ACC112 (cell line): ENCODE data around the gene AGAP1.

ENCODE experiments used
- H2AFZ ChIP-seq: fragments of 200-600 bp; sonication (generic); one replicate; pipeline ENCODE4 v1.6.0; 2017; ENCODE audit warnings: antibody characterized with exemption, low read length; ENCODE audit not compliant: unreplicated experiment
- H3K27ac ChIP-seq: fragments of 200-600 bp; sonication (generic); 2 replicates; pipeline ENCODE4 v1.5.1; 2014; ENCODE audit warnings: low read depth, mild to moderate bottlenecking, antibody characterized with exemption, low read length, moderate library complexity
- H3K27me3 ChIP-seq: fragments of 200-600 bp; sonication (generic); 2 replicates; pipeline ENCODE4 v1.6.1; 2014; ENCODE audit warnings: mild to moderate bottlenecking, antibody characterized with exemption, low read length, moderate library complexity, mixed read lengths; ENCODE audit not compliant: insufficient read depth
- H3K36me3 ChIP-seq: fragments of 200-600 bp; sonication (generic); 2 replicates; pipeline ENCODE4 v1.6.1; 2016; ENCODE audit warnings: mild to moderate bottlenecking, antibody characterized with exemption, low read length, moderate library complexity, mixed read lengths; ENCODE audit not compliant: insufficient read depth
- H3K4me1 ChIP-seq: fragments of 200-600 bp; sonication (generic); one replicate; pipeline ENCODE4 v1.6.1; 2016; ENCODE audit warnings: low read length, mixed read lengths; ENCODE audit not compliant: insufficient read depth, unreplicated experiment, control insufficient read depth
- H3K4me3 ChIP-seq: fragments of 200-600 bp; sonication (generic); 2 replicates; pipeline ENCODE4 v1.5.1; 2014; ENCODE audit warnings: mild to moderate bottlenecking, low read depth, low read length
- H3K79me2 ChIP-seq: fragments of 200-600 bp; sonication (generic); one replicate; pipeline ENCODE4 v1.6.0; 2016; ENCODE audit warnings: low read length; ENCODE audit not compliant: control insufficient read depth, unreplicated experiment, insufficient read depth

AGAP1 gene

GRCh38 chr2:235637896-235638295 lies 144.1 kb downstream of the AGAP1 start:
- Histone ChIP-seq H3K36me3 (no peaks in the 10 kb centered on the region), H2AFZ (no peak overlapping the region), H3K4me3 (no peak overlapping the region), H3K27me3 (no peaks in the 10 kb centered on the region), H3K79me2 (peaks cover 25% of the 10 kb centered on the region), H3K27ac (peak overlapping the region; percentile 81; the same call in 1 of the 2 replicates), H3K4me1 (peaks cover 36% of the 10 kb centered on the region)

GRCh38 chr2:235638541-235639427 lies 144.9 kb downstream of the AGAP1 start:
- Histone ChIP-seq H3K79me2 (peaks cover 26% of the 10 kb centered on the region), H3K36me3 (no peaks in the 10 kb centered on the region), H2AFZ (no peak overlapping the region), H3K4me3 (no peak overlapping the region), H3K4me1 (peaks cover 36% of the 10 kb centered on the region), H3K27me3 (no peaks in the 10 kb centered on the region), H3K27ac (peak overlapping the region; percentile 81)

GRCh38 chr2:235639428-235639773 lies 145.6 kb downstream of the AGAP1 start:
- Histone ChIP-seq H3K79me2 (peaks cover 22% of the 10 kb centered on the region), H3K27me3 (no peaks in the 10 kb centered on the region), H3K27ac (peak overlapping the region; percentile 81), H3K4me1 (peaks cover 36% of the 10 kb centered on the region), H3K4me3 (no peak overlapping the region), H3K36me3 (no peaks in the 10 kb centered on the region), H2AFZ (no peak overlapping the region)

GRCh38 chr2:235639885-235640284 lies 146.0 kb downstream of the AGAP1 start:
- Histone ChIP-seq H3K4me3 (no peak overlapping the region), H2AFZ (no peak overlapping the region), H3K36me3 (no peaks in the 10 kb centered on the region), H3K27me3 (no peaks in the 10 kb centered on the region), H3K4me1 (peaks cover 36% of the 10 kb centered on the region), H3K27ac (peak overlapping the region; percentile 55; the same call in 1 of the 2 replicates), H3K79me2 (peaks cover 25% of the 10 kb centered on the region)

- H3K79me2 ChIP-seq, result peaks cover 27% of the 10 kb centered on the region
- H3K4me3 ChIP-seq, result no peak overlapping the region
- no peaks in the 10 kb centered on the region for H3K27me3 ChIP-seq
- H2AFZ ChIP-seq, result no peak overlapping the region
- H3K4me1 ChIP-seq, result peaks cover 36% of the 10 kb centered on the region
- peak overlapping the region; percentile 55; the same call in 1 of the 2 replicates for H3K27ac ChIP-seq
- H3K36me3 ChIP-seq, result no peaks in the 10 kb centered on the region
Observed at GRCh38 chr2:235640377-235640776, 146.5 kb downstream of the AGAP1 start.

GRCh38 chr2:235640926-235641723 lies 147.3 kb downstream of the AGAP1 start:
- Histone ChIP-seq H3K79me2 (peaks cover 30% of the 10 kb centered on the region), H3K4me3 (peak overlapping the region; percentile 4; the same call in 1 of the 2 replicates)

GRCh38 chr2:235641956-235642355 lies 148.1 kb downstream of the AGAP1 start:
- no peak overlapping the region for H2AFZ ChIP-seq
- no peak overlapping the region for H3K4me3 ChIP-seq
- H3K79me2 ChIP-seq, result peaks cover 35% of the 10 kb centered on the region
- H3K4me1 ChIP-seq, result peaks cover 36% of the 10 kb centered on the region
- H3K27ac ChIP-seq, result no peak overlapping the region
- no peaks in the 10 kb centered on the region for H3K27me3 ChIP-seq
- H3K36me3 ChIP-seq, result no peaks in the 10 kb centered on the region

More at GRCh38 chr2:235640926-235641723, 147.3 kb downstream of the AGAP1 start:
- no peaks in the 10 kb centered on the region for H3K36me3 ChIP-seq
- peak overlapping the region; percentile 55; the same call in 1 of the 2 replicates for H3K27ac ChIP-seq
- H3K27me3 ChIP-seq, result no peaks in the 10 kb centered on the region
- H2AFZ ChIP-seq, result no peak overlapping the region
- H3K4me1 ChIP-seq, result peaks cover 36% of the 10 kb centered on the region

- Histone ChIP-seq H3K79me2 (peaks cover 40% of the 10 kb centered on the region), H3K4me3 (no peak overlapping the region), H2AFZ (no peak overlapping the region), H3K36me3 (no peaks in the 10 kb centered on the region), H3K27me3 (no peaks in the 10 kb centered on the region), H3K27ac (no peak overlapping the region), H3K4me1 (peaks cover 36% of the 10 kb centered on the region)
Observed at GRCh38 chr2:235642446-235643098, 148.7 kb downstream of the AGAP1 start.

- no peaks in the 10 kb centered on the region for H3K36me3 ChIP-seq
- H3K79me2 ChIP-seq, result peaks cover 40% of the 10 kb centered on the region
- H2AFZ ChIP-seq, result no peak overlapping the region
- H3K27me3 ChIP-seq, result no peaks in the 10 kb centered on the region
- H3K27ac ChIP-seq, result no peak overlapping the region
- H3K4me1 ChIP-seq, result peaks cover 34% of the 10 kb centered on the region
- H3K4me3 ChIP-seq, result no peak overlapping the region
Observed at GRCh38 chr2:235643680-235644511, 150.1 kb downstream of the AGAP1 start.

GRCh38 chr2:235647264-235647663 lies 153.4 kb downstream of the AGAP1 start:
- Histone ChIP-seq H3K27ac (no peak overlapping the region), H3K4me3 (no peak overlapping the region), H3K27me3 (no peaks in the 10 kb centered on the region), H3K36me3 (no peaks in the 10 kb centered on the region), H2AFZ (no peak overlapping the region), H3K4me1 (peaks cover 6% of the 10 kb centered on the region), H3K79me2 (peaks cover 31% of the 10 kb centered on the region)
